Loucy (cell line): ENCODE measurements around the gene TOM1L2.

Experiments used
- H2AFZ ChIP-seq: fragments of 200-600 bp; sonication (generic); 2 replicates; pipeline ENCODE4 v1.6.0; 2016; ENCODE audit warnings: antibody characterized with exemption, mild to moderate bottlenecking, low read length, moderate library complexity
- H3F3A ChIP-seq: fragments of 200-600 bp; 2 replicates; pipeline ENCODE4 v1.6.0; 2016; ENCODE audit warnings: antibody characterized with exemption, low read depth, mild to moderate bottlenecking
- H3K27me3 ChIP-seq: fragments of 200-600 bp; sonication (generic); 2 replicates; pipeline ENCODE4 v1.6.1; 2014; ENCODE audit warnings: low read length, mild to moderate bottlenecking; ENCODE audit not compliant: insufficient read depth, poor library complexity, severe bottlenecking
- H3K36me3 ChIP-seq: fragments of 200-600 bp; sonication (generic); 2 replicates; pipeline ENCODE4 v1.6.1; 2016; ENCODE audit warnings: low read length; ENCODE audit not compliant: insufficient read depth
- H3K4me1 ChIP-seq: fragments of 200-600 bp; sonication (generic); 2 replicates; pipeline ENCODE4 v1.5.1; 2014; ENCODE audit warnings: low read length, mild to moderate bottlenecking; ENCODE audit not compliant: insufficient read depth, poor library complexity, severe bottlenecking
- H3K4me2 ChIP-seq: fragments of 200-600 bp; sonication (generic); 2 replicates; pipeline ENCODE4 v1.6.0; 2014; ENCODE audit warnings: antibody characterized with exemption, low read length, low read depth, mild to moderate bottlenecking; ENCODE audit not compliant: poor library complexity, severe bottlenecking
- H3K4me3 ChIP-seq: fragments of 200-600 bp; sonication (generic); 2 replicates; pipeline ENCODE4 v1.5.1; 2014; ENCODE audit warnings: low read length, mild to moderate bottlenecking, mixed read lengths; ENCODE audit not compliant: poor library complexity, severe bottlenecking
- H3K79me2 ChIP-seq: fragments of 200-600 bp; sonication (generic); 2 replicates; pipeline ENCODE4 v1.6.1; 2014; ENCODE audit warnings: low read length; ENCODE audit not compliant: insufficient read depth
- H3K9ac ChIP-seq: fragments of 200-600 bp; sonication (generic); 2 replicates; pipeline ENCODE4 v1.6.0; 2014; ENCODE audit warnings: mild to moderate bottlenecking, low read depth, low read length, moderate library complexity; ENCODE audit not compliant: poor library complexity, severe bottlenecking
- H3K9me2 ChIP-seq: fragments of 200-600 bp; sonication (generic); replicated peaks from 2 replicates; pipeline ENCODE4 v1.6.1; 2016; ENCODE audit warnings: low read depth, low read length, mixed read lengths
- H3K9me3 ChIP-seq: fragments of 200-600 bp; sonication (generic); 2 replicates; pipeline ENCODE4 v1.6.1; 2014; ENCODE audit warnings: mild to moderate bottlenecking, antibody characterized with exemption, low read length, low read depth; ENCODE audit not compliant: insufficient read depth
- H4K20me1 ChIP-seq: fragments of 200-600 bp; sonication (generic); 2 replicates; pipeline ENCODE4 v1.6.0; 2014; ENCODE audit warnings: antibody characterized with exemption, low read length, mild to moderate bottlenecking; ENCODE audit not compliant: insufficient read depth, poor library complexity, severe bottlenecking
- CTCF ChIP-seq: fragments of 200-600 bp; sonication (generic); conservative IDR thresholded peaks from 2 replicates; pipeline ENCODE4 v1.5.1; 2014; ENCODE audit warnings: mild to moderate bottlenecking, antibody characterized with exemption, low read length
- EZH2phosphoT487 ChIP-seq: fragments of 200-600 bp; IDR thresholded peaks from 2 replicates; pipeline ENCODE4 v1.6.1; 2018; ENCODE audit warnings: antibody characterized with exemption, mild to moderate bottlenecking, moderate library complexity, borderline replicate concordance

TOM1L2 gene

GRCh38 chr17:17954079-17954478 is 18.1 kb downstream of the TOM1L2 start:
- TF ChIP-seq CTCF = no peak
- TF ChIP-seq EZH2phosphoT487 = no peak

GRCh38 chr17:17952691-17953090 is 19.5 kb downstream of the TOM1L2 start:
- no peaks in the 10 kb centered on the region for H3K36me3 ChIP-seq
- H3K4me2 ChIP-seq = no peak overlapping the region
- H3K9me3 ChIP-seq = no peaks in the 10 kb centered on the region
- H3K27me3 ChIP-seq = no peaks in the 10 kb centered on the region
- no peak overlapping the region for H3K9ac ChIP-seq
- no peaks in the 10 kb centered on the region for H4K20me1 ChIP-seq
- H2AFZ ChIP-seq = no peak overlapping the region
- no peaks in the 10 kb centered on the region for H3K9me2 ChIP-seq
- H3K79me2 ChIP-seq = peaks cover 6% of the 10 kb centered on the region; the same call in 1 of the 2 replicates
- no peaks in the 10 kb centered on the region for H3K4me1 ChIP-seq
- no peak overlapping the region for H3K4me3 ChIP-seq
- no peaks in the 10 kb centered on the region for H3F3A ChIP-seq
- TF ChIP-seq EZH2phosphoT487 (no peak), CTCF (no peak; the same call in 1 of the 2 replicates)

More at GRCh38 chr17:17954079-17954478, 18.1 kb downstream of the TOM1L2 start:
- H4K20me1 ChIP-seq = no peaks in the 10 kb centered on the region
- no peaks in the 10 kb centered on the region for H3K36me3 ChIP-seq
- no peaks in the 10 kb centered on the region for H3K9me2 ChIP-seq
- no peaks in the 10 kb centered on the region for H3K9me3 ChIP-seq
- no peak overlapping the region for H3K4me3 ChIP-seq
- peaks cover 10% of the 10 kb centered on the region for H3K4me1 ChIP-seq
- H2AFZ ChIP-seq = no peak overlapping the region
- H3K27me3 ChIP-seq = no peaks in the 10 kb centered on the region
- H3K4me2 ChIP-seq = no peak overlapping the region
- peaks cover 14% of the 10 kb centered on the region; the same call in 1 of the 2 replicates for H3K79me2 ChIP-seq
- no peaks in the 10 kb centered on the region for H3F3A ChIP-seq
- H3K9ac ChIP-seq = no peak overlapping the region

- no peaks in the 10 kb centered on the region for H3K4me1 ChIP-seq
- no peaks in the 10 kb centered on the region for H3K27me3 ChIP-seq
- H3K9ac ChIP-seq = no peak overlapping the region
- H3K9me3 ChIP-seq = no peaks in the 10 kb centered on the region
- H3F3A ChIP-seq = no peaks in the 10 kb centered on the region
- H3K36me3 ChIP-seq = no peaks in the 10 kb centered on the region
- TF ChIP-seq CTCF (no peak), EZH2phosphoT487 (no peak)
- no peaks in the 10 kb centered on the region for H4K20me1 ChIP-seq
- no peak overlapping the region for H2AFZ ChIP-seq
- no peak overlapping the region for H3K4me3 ChIP-seq
- H3K79me2 ChIP-seq = no peaks in the 10 kb centered on the region
- no peak overlapping the region for H3K4me2 ChIP-seq
- no peaks in the 10 kb centered on the region for H3K9me2 ChIP-seq
Observed at GRCh38 chr17:17951524-17951923, 20.7 kb downstream of the TOM1L2 start.
